CD14-positive monocyte (primary cell): ENCODE data around the gene HEYL. TPM values are rescaled to one million over a fixed set of nuclear protein-coding genes. Genes with fewer than 3 reads are reported as not detected.
A peak's percentile ranks its signal among the peaks of the same experiment; 100 is the strongest.

Experiments
- DNase-seq, 3 donors: peaks; one replicate each; pipeline ENCODE4 v3.0.0-alpha.2; 2011 to 2022
- H2AFZ ChIP-seq: 2 replicates; pipeline ENCODE4 v1.6.0; 2012; ENCODE audit warnings: mild to moderate bottlenecking, low read depth, low read length, inconsistent platforms; ENCODE audit not compliant: insufficient read depth, poor library complexity, severe bottlenecking
- H3K27ac ChIP-seq, 2 donors: 1 replicate in 1 of 2; 2 replicates in 1 of 2; pipeline ENCODE4 v1.5.1; 2012 to 2013; ENCODE audit warnings: low read length in 2 of 2, control low read depth in 1 of 2, inconsistent platforms in 1 of 2, low read depth in 1 of 2, mild to moderate bottlenecking in 1 of 2
- H3K27me3 ChIP-seq, 2 donors: one replicate each; pipeline versions ENCODE4 v1.6.0 to v1.6.1; 2011 to 2013; ENCODE audit warnings: low read length in 2 of 2; ENCODE audit not compliant: control insufficient read depth in 2 of 2, insufficient read depth in 2 of 2
- H3K36me3 ChIP-seq, 2 donors: replicated peaks in 1 of 2; 1 replicate in 1 of 2; 2 replicates in 1 of 2; pipeline versions ENCODE4 v1.5.1 to v1.6.1; 2012 to 2013; ENCODE audit warnings: low read length in 2 of 2, control low read depth in 1 of 2, inconsistent platforms in 1 of 2, mild to moderate bottlenecking in 1 of 2; ENCODE audit not compliant: insufficient read depth in 2 of 2, control insufficient read depth in 1 of 2
- H3K4me1 ChIP-seq, 2 donors: 1 replicate in 1 of 2; 2 replicates in 1 of 2; pipeline versions ENCODE4 v1.5.1 to v1.6.1; 2012 to 2013; ENCODE audit warnings: low read length in 2 of 2, control low read depth in 1 of 2, inconsistent platforms in 1 of 2, mild to moderate bottlenecking in 1 of 2, moderate library complexity in 1 of 2; ENCODE audit not compliant: insufficient read depth in 2 of 2, control insufficient read depth in 1 of 2
- H3K4me2 ChIP-seq: replicated peaks from 2 replicates; pipeline ENCODE3; 2012; ENCODE audit warnings: low read length, moderate library complexity, mild to moderate bottlenecking; ENCODE audit not compliant: poor library complexity, severe bottlenecking; ENCODE audit errors: extremely low read depth
- H3K4me3 ChIP-seq, 3 experiments: fragments of 200-600 bp in 1 of 3; sonication (generic) in 1 of 3; replicated peaks in 1 of 3; 1 replicate in 2 of 3; 2 replicates in 1 of 3; pipeline ENCODE4 v1.5.1; 2011 to 2013; ENCODE audit warnings: low read length in 3 of 3, mild to moderate bottlenecking in 3 of 3, control low read depth in 2 of 3, low read depth in 2 of 3, inconsistent platforms in 1 of 3, moderate library complexity in 1 of 3
- H3K79me2 ChIP-seq: 2 replicates; pipeline ENCODE4 v1.6.0; 2012; ENCODE audit warnings: mild to moderate bottlenecking, control low read depth, inconsistent platforms, low read length, moderate library complexity; ENCODE audit not compliant: insufficient read depth
- H3K9ac ChIP-seq: 2 replicates; pipeline ENCODE4 v1.6.0; 2017; ENCODE audit warnings: low read length, mild to moderate bottlenecking; ENCODE audit not compliant: insufficient read depth, poor library complexity, severe bottlenecking
- H3K9me3 ChIP-seq, 2 donors: replicated peaks in 1 of 2; 1 replicate in 1 of 2; 2 replicates in 1 of 2; pipeline versions ENCODE4 v1.5.1 to v1.6.1; 2012 to 2013; ENCODE audit warnings: low read length in 2 of 2, control low read depth in 1 of 2; ENCODE audit not compliant: control insufficient read depth in 1 of 2, insufficient read depth in 1 of 2
- H4K20me1 ChIP-seq: 2 replicates; pipeline ENCODE4 v1.6.0; 2012; ENCODE audit warnings: mild to moderate bottlenecking, low read length, control low read depth, moderate library complexity; ENCODE audit not compliant: insufficient read depth
- H3K27ac Mint-ChIP-seq, 7 donors: one replicate each; pipeline ENCODE4 v1.8.0; 2020; ENCODE audit warnings: mild to moderate bottlenecking in 7 of 7, mixed read lengths in 7 of 7, moderate library complexity in 6 of 7, inconsistent platforms in 2 of 7
- H3K27me3 Mint-ChIP-seq, 3 donors: one replicate each; pipeline ENCODE4 v1.8.0; 2021 to 2022; ENCODE audit warnings: low read depth in 3 of 3, mild to moderate bottlenecking in 3 of 3, mixed read lengths in 3 of 3, moderate library complexity in 3 of 3, inconsistent platforms in 1 of 3
- H3K36me3 Mint-ChIP-seq, 2 donors: one replicate each; pipeline ENCODE4 v1.8.0; 2020; ENCODE audit warnings: mixed read lengths in 2 of 2, inconsistent platforms in 1 of 2, mild to moderate bottlenecking in 1 of 2
- H3K4me1 Mint-ChIP-seq: one replicate; pipeline ENCODE4 v1.8.0; 2020; ENCODE audit warnings: mild to moderate bottlenecking, mixed read lengths
- H3K4me3 Mint-ChIP-seq, 2 donors: one replicate each; pipeline ENCODE4 v1.8.0; 2020; ENCODE audit warnings: mild to moderate bottlenecking in 2 of 2, mixed read lengths in 2 of 2, moderate library complexity in 1 of 2
- H3K9me3 Mint-ChIP-seq, 7 donors: one replicate each; pipeline ENCODE4 v1.8.0; 2020 to 2022; ENCODE audit warnings: mixed read lengths in 7 of 7, mild to moderate bottlenecking in 6 of 7, moderate library complexity in 6 of 7, inconsistent platforms in 2 of 7
- WGBS: methylation state at CpG from one replicate; pipeline ENCODE4 v1.1.5; 2013; ENCODE audit warnings: missing lambda C conversion rate; ENCODE audit not compliant: insufficient coverage; 5-methylcytosine and 5-hydroxymethylcytosine counted together
- intact Hi-C, 2 donors: fragments of 100-400 bp; cut with micrococcal nuclease; formaldehyde crosslinking; loops; one replicate each; pipeline versions ENCODE4 v1.15.0 to v1.15.1; 2023
- polyA plus RNA-seq, 3 donors: library from polyadenylated mRNA; depleted of rRNA in 1 of 3; unstranded in 2 of 3; stranded (reverse) in 1 of 3; fragments of 300-500 nt in 2 of 3; fragments of >200 nt in 1 of 3; fragmentation: Illumina TruSeq in 2 of 3; gene quantifications; 1 replicate in 2 of 3; 2 replicates in 1 of 3; pipeline ENCODE4 v1.2.3, GENCODE V29; 2012 to 2021
- TF ChIP-seq, protein P1 (sequence below): fragments of 200-600 bp; IDR thresholded peaks from one replicate; pipeline ENCODE4 v1.8.0; 2022; ENCODE audit warnings: antibody characterized with exemption, mild to moderate bottlenecking

HEYL gene
- polyA plus RNA-seq, 3 donors, result 0.04 to 0.15 (median 0.15) TPM

DNA sequence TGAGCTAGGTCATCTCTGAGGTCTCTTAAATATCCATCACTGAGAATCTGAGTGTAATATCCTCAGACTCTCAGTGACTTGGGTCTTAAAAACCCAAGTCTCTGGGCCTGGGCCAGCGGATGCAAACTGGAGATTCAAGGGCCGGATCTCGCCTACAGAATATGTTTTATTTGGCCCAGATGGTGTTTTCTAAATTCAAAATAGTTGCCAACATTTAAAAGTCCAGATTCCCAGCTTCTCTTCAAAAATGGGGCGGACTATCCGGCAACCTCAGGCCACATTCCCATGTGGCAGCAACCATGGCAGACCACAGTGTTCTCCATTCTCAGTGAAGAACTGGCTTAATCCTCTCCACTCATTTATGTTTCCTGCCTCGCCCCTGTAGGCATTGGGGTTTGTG, 12.7 kb upstream of the HEYL start:
- Histone ChIP-seq H3K79me2 (no peaks in the 10 kb centered on the region), H3K27ac (no peak overlapping the region), H4K20me1 (no peaks in the 10 kb centered on the region), H3K4me2 (no peak overlapping the region), H3K9me3 (no peaks in the 10 kb centered on the region), H3K27me3 (no peaks in the 10 kb centered on the region), H3K4me1 (no peaks in the 10 kb centered on the region), H2AFZ (no peak overlapping the region), H3K9ac (no peak overlapping the region), H3K36me3 (no peaks in the 10 kb centered on the region), H3K4me3 (no peak overlapping the region)
- DNase-seq, result no peak
- peaks cover 5% of the 10 kb centered on the region for H3K4me1 Mint-ChIP-seq
- no peak overlapping the region for H3K27ac Mint-ChIP-seq
- H3K4me3 Mint-ChIP-seq, result no peak overlapping the region
- TF ChIP-seq, protein P1, sequence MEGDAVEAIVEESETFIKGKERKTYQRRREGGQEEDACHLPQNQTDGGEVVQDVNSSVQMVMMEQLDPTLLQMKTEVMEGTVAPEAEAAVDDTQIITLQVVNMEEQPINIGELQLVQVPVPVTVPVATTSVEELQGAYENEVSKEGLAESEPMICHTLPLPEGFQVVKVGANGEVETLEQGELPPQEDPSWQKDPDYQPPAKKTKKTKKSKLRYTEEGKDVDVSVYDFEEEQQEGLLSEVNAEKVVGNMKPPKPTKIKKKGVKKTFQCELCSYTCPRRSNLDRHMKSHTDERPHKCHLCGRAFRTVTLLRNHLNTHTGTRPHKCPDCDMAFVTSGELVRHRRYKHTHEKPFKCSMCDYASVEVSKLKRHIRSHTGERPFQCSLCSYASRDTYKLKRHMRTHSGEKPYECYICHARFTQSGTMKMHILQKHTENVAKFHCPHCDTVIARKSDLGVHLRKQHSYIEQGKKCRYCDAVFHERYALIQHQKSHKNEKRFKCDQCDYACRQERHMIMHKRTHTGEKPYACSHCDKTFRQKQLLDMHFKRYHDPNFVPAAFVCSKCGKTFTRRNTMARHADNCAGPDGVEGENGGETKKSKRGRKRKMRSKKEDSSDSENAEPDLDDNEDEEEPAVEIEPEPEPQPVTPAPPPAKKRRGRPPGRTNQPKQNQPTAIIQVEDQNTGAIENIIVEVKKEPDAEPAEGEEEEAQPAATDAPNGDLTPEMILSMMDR, result no peak
- intact Hi-C loops, result loop anchor here (2.0 to 5.0 kb wide), 2 partner anchors 40 to 45 kb away; no protein-coding TSS in a partner anchor
- WGBS, result 95% methylated on average over 3 of the region's 6 CpGs
- H3K36me3 Mint-ChIP-seq, result no peaks in the 10 kb centered on the region
- H3K27me3 Mint-ChIP-seq, result peaks cover 0 to 10% (median 4%) of the 10 kb centered on the region in 3 donors
- no peaks in the 10 kb centered on the region for H3K9me3 Mint-ChIP-seq

- no peaks in the 10 kb centered on the region for H3K79me2 ChIP-seq
- Mint-ChIP-seq H3K27me3 (peaks cover 2 to 10% (median 4%) of the 10 kb centered on the region in 3 donors), H3K36me3 (no peaks in the 10 kb centered on the region), H3K4me3 (no peak overlapping the region), H3K4me1 (peaks cover 5% of the 10 kb centered on the region), H3K27ac (peak overlapping the region in 1 of 7 donors; percentile 41), H3K9me3 (peaks cover 0 to 1% (median 0%) of the 10 kb centered on the region in 7 donors)
- no peaks in the 10 kb centered on the region for H3K36me3 ChIP-seq
- H4K20me1 ChIP-seq, result no peaks in the 10 kb centered on the region
- no peak overlapping the region for H3K9ac ChIP-seq
- no peak overlapping the region for H3K27ac ChIP-seq
- H3K4me2 ChIP-seq, result no peak overlapping the region
- intact Hi-C loops, result loop anchor here in 1 of 2 donors (5.0 kb wide), 1 partner anchor 38 kb away; no protein-coding TSS in a partner anchor
- TF ChIP-seq, protein P1, result no peak
- H3K27me3 ChIP-seq, result no peaks in the 10 kb centered on the region
- no peak overlapping the region for H3K4me3 ChIP-seq
- no CpG with 5 or more reads among the region's 1 CpG for WGBS
- no peak overlapping the region for H2AFZ ChIP-seq
- H3K4me1 ChIP-seq, result no peaks in the 10 kb centered on the region
- no peaks in the 10 kb centered on the region for H3K9me3 ChIP-seq
- DNase-seq, result no peak
Observed at GRCh38 chr1:39650431-39650830, 11.0 kb upstream of the HEYL start.
